ENCODE data around the gene ANKRD44. TPM values are rescaled to one million over a fixed set of nuclear protein-coding genes. Genes with fewer than 3 reads are reported as not detected.

Gene ANKRD44
- total and polyA plus RNA-seq, 2 experiments from 2014 or later = 2.9 to 4.9 TPM

DNA sequence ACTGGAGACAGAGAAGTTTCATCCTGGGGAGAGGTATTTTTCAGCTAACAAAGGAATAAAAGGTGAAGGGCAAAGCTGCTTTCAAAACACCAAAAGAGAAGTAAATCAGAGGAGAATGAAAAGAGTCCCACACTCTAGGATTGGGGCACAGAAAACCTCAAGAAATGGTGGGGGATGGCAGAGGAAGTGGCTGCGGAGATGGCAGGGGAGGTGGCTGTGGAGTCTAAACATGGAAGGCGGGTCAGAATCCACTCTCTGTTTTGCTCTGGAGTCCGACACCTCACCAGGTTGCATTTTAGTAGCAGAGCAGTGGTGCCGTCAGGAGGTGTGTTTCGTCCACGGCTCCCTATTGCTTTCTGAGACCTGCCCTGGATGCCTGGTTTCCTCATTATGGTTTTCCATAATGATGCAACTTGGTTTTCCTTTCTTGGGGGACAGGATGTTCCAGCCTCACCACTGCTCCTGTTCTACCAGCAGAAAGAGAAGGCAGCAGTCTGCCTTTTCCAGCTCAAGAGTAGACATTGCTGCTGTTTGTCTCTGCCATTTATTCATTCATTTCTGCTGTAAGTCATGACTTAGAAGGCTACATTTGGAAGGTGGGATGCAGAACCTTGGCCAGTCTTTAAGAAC is 188.7 kb downstream of the ANKRD44 start:
- Histone ChIP-seq H3K9me2 (ENCODE audit: insufficient read depth) (no peaks in the 10 kb centered on the region), H3K4me3 (no peak overlapping the region), H3K9me3 (ENCODE audit: low read depth) (no peaks in the 10 kb centered on the region), H3K36me3 (ENCODE audit: low read depth) (no peaks in the 10 kb centered on the region), H3K27ac (no peak overlapping the region), H3F3A (ENCODE audit: insufficient read depth) (no peaks in the 10 kb centered on the region), H3K27me3 (replicated peaks; ENCODE audit: insufficient read depth) (no peaks in the 10 kb centered on the region), H4K20me1 (ENCODE audit: insufficient read depth) (no peaks in the 10 kb centered on the region), H3K4me1 (ENCODE audit: insufficient read depth) (no peaks in the 10 kb centered on the region), H2AFZ (no peak overlapping the region), H3K4me2 (ENCODE audit: unreplicated experiment) (no peak overlapping the region), H3K9ac (no peak overlapping the region), H3K79me2 (ENCODE audit: insufficient read depth) (no peaks in the 10 kb centered on the region)
- DNase-seq = no peak
- 82 to 88% methylated on average over 6 of the region's 6 CpGs for WGBS, 2 experiments (ENCODE audit: low coverage in 1 of 2, low lambda C conversion rate in 2 of 2, missing lambda C conversion rate in 2 of 2)
- TF ChIP-seq EZH2phosphoT487 (IDR thresholded peaks at IDR 0.05; ENCODE audit: insufficient read depth, low read depth) (no peak), EZH2 (IDR thresholded peaks at IDR 0.05; ENCODE audit: insufficient read depth, poor library complexity, severe bottlenecking) (no peak)
- in situ Hi-C loops (cut with MboI) = no loop called here

DNA sequence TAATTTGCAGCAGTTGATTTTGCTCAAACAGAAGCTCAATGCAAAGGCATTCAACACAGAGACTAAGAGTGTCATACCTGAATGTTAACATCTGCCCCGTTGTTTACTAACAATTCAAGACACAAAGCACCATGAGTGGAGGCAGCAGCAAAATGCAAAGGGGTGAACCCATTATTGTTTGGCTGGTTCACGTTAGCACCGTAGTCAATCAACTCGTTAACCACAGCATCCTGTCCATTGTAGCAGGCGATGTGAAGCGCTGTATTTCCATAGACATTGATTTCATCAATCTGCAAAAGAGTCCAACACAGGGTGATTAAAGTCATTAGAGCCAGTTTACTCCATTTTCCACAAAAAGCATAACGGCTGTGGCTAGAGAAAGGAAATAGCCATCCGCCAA is 189.3 kb downstream of the ANKRD44 start:
- H3K9me3 ChIP-seq (ENCODE audit: low read depth) = no peaks in the 10 kb centered on the region
- H3F3A ChIP-seq (ENCODE audit: insufficient read depth) = no peaks in the 10 kb centered on the region
- no peak for DNase-seq
- no peak overlapping the region for H3K9ac ChIP-seq
- H3K4me3 ChIP-seq = no peak overlapping the region
- no peaks in the 10 kb centered on the region for H4K20me1 ChIP-seq (ENCODE audit: insufficient read depth)
- no peak overlapping the region for H3K27ac ChIP-seq
- 95 to 97% methylated on average over 8 of the region's 8 CpGs for WGBS, 2 experiments (ENCODE audit: low coverage in 1 of 2, low lambda C conversion rate in 2 of 2, missing lambda C conversion rate in 2 of 2)
- H3K9me2 ChIP-seq (ENCODE audit: insufficient read depth) = no peaks in the 10 kb centered on the region
- H3K27me3 ChIP-seq (replicated peaks; ENCODE audit: insufficient read depth) = no peaks in the 10 kb centered on the region
- H2AFZ ChIP-seq = no peak overlapping the region
- H3K4me2 ChIP-seq (ENCODE audit: unreplicated experiment) = no peak overlapping the region
- no peaks in the 10 kb centered on the region for H3K4me1 ChIP-seq (ENCODE audit: insufficient read depth)
- in situ Hi-C loops (cut with MboI) = no loop called here
- H3K79me2 ChIP-seq (ENCODE audit: insufficient read depth) = no peaks in the 10 kb centered on the region
- TF ChIP-seq EZH2 (IDR thresholded peaks at IDR 0.05; ENCODE audit: insufficient read depth, poor library complexity, severe bottlenecking) (no peak), EZH2phosphoT487 (IDR thresholded peaks at IDR 0.05; ENCODE audit: insufficient read depth, low read depth) (no peak)
- no peaks in the 10 kb centered on the region for H3K36me3 ChIP-seq (ENCODE audit: low read depth)

DNA sequence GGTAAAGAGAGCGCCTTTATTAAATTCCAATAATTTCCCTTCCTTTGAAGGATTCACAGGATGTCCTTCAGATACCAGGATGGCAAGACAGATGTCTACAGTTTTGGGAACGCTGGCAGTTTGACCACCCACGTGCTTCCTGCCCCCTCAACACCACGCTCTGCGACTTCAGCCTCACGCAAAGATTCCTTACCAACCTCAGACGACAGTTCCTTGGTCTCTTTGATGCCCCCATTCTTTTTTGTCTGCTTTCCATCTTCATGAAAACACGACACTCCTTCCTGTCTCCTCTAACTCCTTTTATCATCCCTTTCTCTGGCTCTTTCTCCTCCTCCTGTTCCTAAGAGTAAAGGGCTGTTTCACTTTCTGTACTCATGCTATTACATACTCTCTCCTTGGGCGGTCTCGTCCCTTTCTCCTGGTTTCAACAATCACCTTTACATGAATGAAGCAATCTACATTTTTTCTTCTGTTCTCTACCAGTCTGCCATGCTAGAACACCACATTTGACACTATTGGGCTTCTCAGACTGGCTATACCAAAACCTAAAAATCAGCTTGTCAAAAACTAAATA is 194.2 kb downstream of the ANKRD44 start:
- DNase-seq = no peak
- no peaks in the 10 kb centered on the region for H3K36me3 ChIP-seq (ENCODE audit: low read depth)
- H3K27me3 ChIP-seq (replicated peaks; ENCODE audit: insufficient read depth) = no peaks in the 10 kb centered on the region
- no peaks in the 10 kb centered on the region for H3K9me3 ChIP-seq (ENCODE audit: low read depth)
- in situ Hi-C loops (cut with MboI) = no loop called here
- no peak for TF ChIP-seq EZH2 (IDR thresholded peaks at IDR 0.05; ENCODE audit: insufficient read depth, poor library complexity, severe bottlenecking)
- no peak for TF ChIP-seq EZH2phosphoT487 (IDR thresholded peaks at IDR 0.05; ENCODE audit: insufficient read depth, low read depth)
- no peak overlapping the region for H3K4me2 ChIP-seq (ENCODE audit: unreplicated experiment)
- no peak overlapping the region for H2AFZ ChIP-seq
- no peaks in the 10 kb centered on the region for H3K9me2 ChIP-seq (ENCODE audit: insufficient read depth)
- no peak overlapping the region for H3K27ac ChIP-seq
- H3K79me2 ChIP-seq (ENCODE audit: insufficient read depth) = no peaks in the 10 kb centered on the region
- no peaks in the 10 kb centered on the region for H4K20me1 ChIP-seq (ENCODE audit: insufficient read depth)
- no peaks in the 10 kb centered on the region for H3K4me1 ChIP-seq (ENCODE audit: insufficient read depth)
- no peak overlapping the region for H3K4me3 ChIP-seq
- WGBS, 2 experiments (ENCODE audit: low coverage in 1 of 2, low lambda C conversion rate in 2 of 2, missing lambda C conversion rate in 2 of 2) = 77 to 78% methylated on average over 10 of the region's 10 CpGs
- H3F3A ChIP-seq (ENCODE audit: insufficient read depth) = no peaks in the 10 kb centered on the region
- no peak overlapping the region for H3K9ac ChIP-seq

DNA sequence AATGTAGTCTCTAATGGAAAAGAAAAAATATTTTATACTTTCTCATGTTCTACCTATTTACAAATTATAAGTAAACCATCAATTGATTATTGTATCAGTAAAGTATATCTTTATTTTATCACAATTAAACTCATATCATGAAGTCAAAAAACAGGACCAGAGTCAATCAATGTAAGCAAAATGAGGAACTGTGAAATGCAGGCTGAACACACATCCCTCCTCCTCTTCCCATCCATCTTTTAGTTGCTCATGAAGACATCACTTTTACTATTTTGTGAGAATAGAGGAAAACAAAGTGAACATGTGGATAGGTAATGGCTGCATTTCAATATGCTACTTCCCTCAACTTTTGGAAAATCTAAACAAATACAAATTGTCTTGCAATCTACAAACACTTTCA is 195.3 kb downstream of the ANKRD44 start:
- Histone ChIP-seq H3K4me1 (ENCODE audit: insufficient read depth) (no peaks in the 10 kb centered on the region), H3K36me3 (ENCODE audit: low read depth) (no peaks in the 10 kb centered on the region), H3K9ac (no peak overlapping the region), H3K4me2 (ENCODE audit: unreplicated experiment) (no peak overlapping the region), H3K79me2 (ENCODE audit: insufficient read depth) (no peaks in the 10 kb centered on the region), H2AFZ (no peak overlapping the region), H3K9me3 (ENCODE audit: low read depth) (no peaks in the 10 kb centered on the region), H3K9me2 (ENCODE audit: insufficient read depth) (no peaks in the 10 kb centered on the region), H3K27me3 (replicated peaks; ENCODE audit: insufficient read depth) (no peaks in the 10 kb centered on the region), H3F3A (ENCODE audit: insufficient read depth) (no peaks in the 10 kb centered on the region), H3K27ac (no peak overlapping the region), H3K4me3 (no peak overlapping the region), H4K20me1 (ENCODE audit: insufficient read depth) (no peaks in the 10 kb centered on the region)
- in situ Hi-C loops (cut with MboI) = no loop called here
- TF ChIP-seq EZH2 (IDR thresholded peaks at IDR 0.05; ENCODE audit: insufficient read depth, poor library complexity, severe bottlenecking) (no peak), EZH2phosphoT487 (IDR thresholded peaks at IDR 0.05; ENCODE audit: insufficient read depth, low read depth) (no peak)
- DNase-seq = no peak
